Body of pancreas (tissue), 4 donors: ENCODE results near the gene GALNT9. TPM values are rescaled to one million over a fixed set of nuclear protein-coding genes. Genes with fewer than 3 reads are reported as not detected.
A peak's percentile ranks its signal among the peaks of the same experiment; 100 is the strongest.
"Not testable (repeated sequence)": the region's sequence is repeated elsewhere in the genome, so short reads cannot be mapped to it uniquely, and the experiment has no call there.

Experiments used
- ATAC-seq: fragments of 150-250 bp; one replicate; pipeline ENCODE4 v1.9.1; 2016
- DNase-seq, 4 donors: peaks; one replicate each; pipeline ENCODE4 v3.0.0-alpha.2; 2019
- H3K27ac ChIP-seq, 4 donors: fragments of 200-600 bp; sonication (generic); 1 replicate in 3 of 4; 2 replicates in 1 of 4; pipeline versions ENCODE4 v1.5.1 to v1.6.1; 2016 to 2019; ENCODE audit warnings: mild to moderate bottlenecking in 1 of 4, mixed read lengths in 1 of 4, moderate library complexity in 1 of 4
- H3K27me3 ChIP-seq, 2 donors: fragments of 200-600 bp; sonication (generic); one replicate each; pipeline ENCODE4 v1.6.0; 2016; ENCODE audit warnings: mild to moderate bottlenecking in 1 of 2
- H3K36me3 ChIP-seq, 2 donors: fragments of 200-600 bp; sonication (generic); replicated peaks in 1 of 2; 2 replicates each; pipeline ENCODE4 v1.5.1; 2016; ENCODE audit warnings: low read depth in 2 of 2; ENCODE audit not compliant: insufficient read depth in 1 of 2
- H3K4me1 ChIP-seq: fragments of 200-600 bp; sonication (generic); one replicate; pipeline ENCODE4 v1.6.0; 2016
- H3K4me3 ChIP-seq, 2 donors: fragments of 200-600 bp; sonication (generic); 1 replicate in 1 of 2; 2 replicates in 1 of 2; pipeline ENCODE4 v1.5.1; 2016 to 2019
- H3K9me3 ChIP-seq, 3 donors: fragments of 200-600 bp; sonication (generic); 1 replicate in 2 of 3; 2 replicates in 1 of 3; pipeline ENCODE4 v1.5.1; 2016
- POLR2A ChIP-seq, 3 donors: fragments of 450-650 bp; IDR thresholded peaks; one replicate each; pipeline ENCODE4 v1.6.1; 2016; ENCODE audit warnings: antibody characterized with exemption in 3 of 3, mild to moderate bottlenecking in 2 of 3
- WGBS, 2 donors: methylation state at CpG; one replicate each; pipeline ENCODE4 v1.1.5; 2017; 5-methylcytosine and 5-hydroxymethylcytosine counted together
- intact Hi-C: fragments of 100-400 bp; cut with DNase I; formaldehyde crosslinking; loops from one replicate; pipeline ENCODE4 v1.15.1; 2023
- total RNA-seq, 2 donors: library from RNA; depleted of rRNA; stranded (reverse); fragments of >200 nt; gene quantifications; one replicate each; pipeline ENCODE4 v1.1.0, GENCODE V29; 2016
- TF ChIP-seq, protein P1 (sequence below), 7 experiments: fragments of 450-650 bp in 4 of 7; fragments of 200-600 bp in 3 of 7; sonication (generic) in 3 of 7; IDR thresholded peaks; one replicate each; pipeline ENCODE4 v1.5.1; 2016 to 2019; ENCODE audit warnings: antibody characterized with exemption in 7 of 7

The GALNT9 gene
- total RNA-seq, 2 donors from 2014 or later = not detected

GRCh38 chr12:132151145-132151765 lies 178.1 kb downstream of the GALNT9 start:
- no peak for DNase-seq
- no peak overlapping the region for H3K27ac ChIP-seq
- no peaks in the 10 kb centered on the region for H3K9me3 ChIP-seq
- TF ChIP-seq POLR2A (IDR thresholded peaks at IDR 0.05) = no peak
- TF ChIP-seq, protein P1, sequence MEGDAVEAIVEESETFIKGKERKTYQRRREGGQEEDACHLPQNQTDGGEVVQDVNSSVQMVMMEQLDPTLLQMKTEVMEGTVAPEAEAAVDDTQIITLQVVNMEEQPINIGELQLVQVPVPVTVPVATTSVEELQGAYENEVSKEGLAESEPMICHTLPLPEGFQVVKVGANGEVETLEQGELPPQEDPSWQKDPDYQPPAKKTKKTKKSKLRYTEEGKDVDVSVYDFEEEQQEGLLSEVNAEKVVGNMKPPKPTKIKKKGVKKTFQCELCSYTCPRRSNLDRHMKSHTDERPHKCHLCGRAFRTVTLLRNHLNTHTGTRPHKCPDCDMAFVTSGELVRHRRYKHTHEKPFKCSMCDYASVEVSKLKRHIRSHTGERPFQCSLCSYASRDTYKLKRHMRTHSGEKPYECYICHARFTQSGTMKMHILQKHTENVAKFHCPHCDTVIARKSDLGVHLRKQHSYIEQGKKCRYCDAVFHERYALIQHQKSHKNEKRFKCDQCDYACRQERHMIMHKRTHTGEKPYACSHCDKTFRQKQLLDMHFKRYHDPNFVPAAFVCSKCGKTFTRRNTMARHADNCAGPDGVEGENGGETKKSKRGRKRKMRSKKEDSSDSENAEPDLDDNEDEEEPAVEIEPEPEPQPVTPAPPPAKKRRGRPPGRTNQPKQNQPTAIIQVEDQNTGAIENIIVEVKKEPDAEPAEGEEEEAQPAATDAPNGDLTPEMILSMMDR (IDR thresholded peaks at IDR 0.05) = no peak
- H3K36me3 ChIP-seq = no peaks in the 10 kb centered on the region
- no peak for ATAC-seq
- WGBS, 2 donors = 96 to 99% methylated on average over 12 to 30 of the region's 36 CpGs
- H3K4me1 ChIP-seq = peaks cover 8% of the 10 kb centered on the region
- H3K27me3 ChIP-seq = no peaks in the 10 kb centered on the region
- intact Hi-C loops = loop anchor here (10.0 kb wide), 1 partner anchor 464 kb away; the partner anchor contains the start of genes LRCOL1 and P2RX2
- H3K4me3 ChIP-seq = no peak overlapping the region

DNA sequence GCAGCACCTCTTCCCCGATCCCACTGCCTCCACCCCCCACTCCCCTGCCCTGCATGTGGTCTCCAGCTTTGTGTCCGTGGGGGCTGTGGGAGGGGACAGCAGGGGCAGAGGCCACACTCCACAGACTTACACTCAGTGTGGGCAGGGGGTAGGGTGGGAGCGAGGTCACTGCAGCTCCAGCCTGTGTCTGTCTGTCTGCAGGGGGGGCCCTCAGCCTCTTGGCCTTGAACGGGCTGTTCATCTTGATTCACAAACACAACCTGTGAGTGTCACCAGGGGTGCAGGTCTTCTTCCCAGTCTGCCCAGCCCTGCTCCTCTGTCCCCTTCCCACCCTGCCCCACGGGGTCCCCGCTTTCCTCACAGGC lies 178.6 kb downstream of the GALNT9 start:
- intact Hi-C loops = loop anchor here (10.0 kb wide), 1 partner anchor 464 kb away; the partner anchor contains the start of genes LRCOL1 and P2RX2
- WGBS, 2 donors = 89 to 100% methylated on average over 1 to 3 of the region's 6 CpGs
- DNase-seq = no peak

DNA sequence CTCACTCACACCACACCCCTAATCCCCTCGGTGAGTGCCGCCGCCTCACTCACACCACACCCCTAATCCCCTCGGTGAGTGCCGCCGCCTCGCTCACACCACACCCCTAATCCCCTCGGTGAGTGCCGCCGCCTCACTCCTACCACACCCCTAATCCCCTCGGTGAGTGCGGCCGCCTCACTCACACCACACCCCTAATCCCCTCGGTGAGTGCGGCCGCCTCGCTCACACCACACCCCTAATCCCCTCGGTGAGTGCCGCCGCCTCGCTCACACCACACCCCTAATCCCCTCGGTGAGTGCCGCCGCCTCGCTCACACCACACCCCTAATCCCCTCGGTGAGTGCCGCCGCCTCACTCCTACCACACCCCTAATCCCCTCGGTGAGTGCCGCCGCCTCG lies 179.9 kb downstream of the GALNT9 start:
- H3K27ac ChIP-seq, H3K27me3 ChIP-seq, intact Hi-C loops, H3K36me3 ChIP-seq, H3K9me3 ChIP-seq, DNase-seq, H3K4me3 ChIP-seq, ATAC-seq: not testable (repeated sequence)
- peaks cover 15% of the 10 kb centered on the region for H3K4me1 ChIP-seq
- 100% methylated on average over 2 of the region's 32 CpGs; no CpG with 5 or more reads in 1 of the 2 donors for WGBS, 2 donors

More for the DNA sequence above, 178.6 kb downstream of the GALNT9 start:
- no peak overlapping the region for H3K27ac ChIP-seq
- peaks cover 8% of the 10 kb centered on the region for H3K4me1 ChIP-seq
- no peak for ATAC-seq
- H3K36me3 ChIP-seq = no peaks in the 10 kb centered on the region
- TF ChIP-seq POLR2A (IDR thresholded peaks at IDR 0.05) = no peak
- TF ChIP-seq, protein P1 (IDR thresholded peaks at IDR 0.05) = no peak
- no peaks in the 10 kb centered on the region for H3K9me3 ChIP-seq
- no peaks in the 10 kb centered on the region for H3K27me3 ChIP-seq
- no peak overlapping the region for H3K4me3 ChIP-seq

GRCh38 chr12:132148368-132149045 lies 180.9 kb downstream of the GALNT9 start:
- intact Hi-C loops = no loop called here
- H3K27ac ChIP-seq = no peak overlapping the region
- no peaks in the 10 kb centered on the region for H3K9me3 ChIP-seq
- DNase-seq = peak in 1 of 4 donors; percentile 4
- H3K27me3 ChIP-seq = no peaks in the 10 kb centered on the region
- ATAC-seq = no peak
- no peaks in the 10 kb centered on the region for H3K36me3 ChIP-seq
- H3K4me3 ChIP-seq = no peak overlapping the region
- H3K4me1 ChIP-seq = peaks cover 7% of the 10 kb centered on the region
- TF ChIP-seq, protein P1 (IDR thresholded peaks at IDR 0.05) = no peak
- TF ChIP-seq POLR2A (IDR thresholded peaks at IDR 0.05) = no peak
- WGBS, 2 donors = 95 to 96% methylated on average over 24 to 25 of the region's 41 CpGs

DNA sequence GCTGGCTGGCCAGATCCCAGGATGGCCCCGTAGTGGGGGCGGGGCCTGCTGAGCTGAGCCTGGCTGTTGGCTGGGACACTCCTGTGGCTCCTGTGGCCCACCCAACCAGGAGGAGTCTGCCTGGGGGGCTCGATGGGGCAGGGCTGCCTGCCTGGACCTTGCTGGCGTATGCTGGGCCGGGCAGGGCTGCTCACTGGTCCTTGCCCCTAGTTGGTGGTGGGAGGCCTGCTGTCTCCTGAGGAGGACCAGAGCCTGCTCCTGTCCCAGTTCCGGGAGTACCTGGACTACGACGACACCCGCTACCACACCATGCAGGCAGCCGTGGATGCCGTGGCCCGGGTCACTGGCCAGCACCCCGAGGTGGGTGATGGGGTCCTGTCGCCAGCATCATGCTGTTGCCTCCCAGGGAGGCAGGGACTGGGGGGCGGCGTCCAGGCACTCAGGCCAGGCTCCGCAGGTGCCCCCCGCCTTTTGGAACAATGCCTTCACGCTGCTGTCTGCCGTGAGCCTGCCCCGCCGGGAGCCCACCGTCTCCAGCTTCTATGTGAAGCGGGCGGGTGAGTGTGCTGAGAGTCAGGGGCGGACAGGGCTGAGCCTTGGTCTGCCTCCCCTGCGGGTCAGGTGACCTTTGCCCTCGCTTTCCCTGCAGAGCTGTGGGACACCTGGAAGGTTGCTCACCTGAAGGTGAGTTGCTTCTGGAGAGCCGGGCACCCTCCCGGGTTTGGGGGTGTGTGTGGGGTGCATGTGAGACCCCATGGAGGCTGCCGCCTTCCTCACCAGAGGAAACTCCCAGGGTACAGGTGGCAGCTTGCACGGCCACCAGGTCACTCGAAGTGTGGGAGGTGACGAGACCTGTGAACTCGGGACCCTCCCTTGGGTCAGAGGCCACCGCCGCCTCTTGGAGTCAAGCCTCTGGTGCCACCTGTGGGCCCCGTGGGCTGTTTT lies 181.7 kb downstream of the GALNT9 start:
- WGBS, 2 donors = 90 to 92% methylated on average over 5 to 34 of the region's 38 CpGs
- DNase-seq (peak in 3 of 4 donors; percentile 5 to 12 (median 11)), ATAC-seq (no peak)
- Histone ChIP-seq H3K36me3 (no peaks in the 10 kb centered on the region), H3K27me3 (no peaks in the 10 kb centered on the region), H3K27ac (no peak overlapping the region), H3K4me3 (no peak overlapping the region), H3K4me1 (peaks cover 14% of the 10 kb centered on the region), H3K9me3 (no peaks in the 10 kb centered on the region)
- TF ChIP-seq POLR2A (IDR thresholded peaks at IDR 0.05) = no peak
- TF ChIP-seq, protein P1 (IDR thresholded peaks at IDR 0.05) = no peak
- intact Hi-C loops = no loop called here
